ENCODE measurements around the gene CD34. TPM values are rescaled to one million over a fixed set of nuclear protein-coding genes. Genes with fewer than 3 reads are reported as not detected.

Gene CD34
- total RNA-seq, 1 donor from 2014 or later: not detected

GRCh38 chr1:207920444-207921021, 9.6 kb upstream of the CD34 start:
- H3K27ac Mint-ChIP-seq: no peak overlapping the region
- no peaks in the 10 kb centered on the region for H3K36me3 Mint-ChIP-seq (ENCODE audit: low read depth)
- intact Hi-C loops (cut with micrococcal nuclease): no loop called here

DNA sequence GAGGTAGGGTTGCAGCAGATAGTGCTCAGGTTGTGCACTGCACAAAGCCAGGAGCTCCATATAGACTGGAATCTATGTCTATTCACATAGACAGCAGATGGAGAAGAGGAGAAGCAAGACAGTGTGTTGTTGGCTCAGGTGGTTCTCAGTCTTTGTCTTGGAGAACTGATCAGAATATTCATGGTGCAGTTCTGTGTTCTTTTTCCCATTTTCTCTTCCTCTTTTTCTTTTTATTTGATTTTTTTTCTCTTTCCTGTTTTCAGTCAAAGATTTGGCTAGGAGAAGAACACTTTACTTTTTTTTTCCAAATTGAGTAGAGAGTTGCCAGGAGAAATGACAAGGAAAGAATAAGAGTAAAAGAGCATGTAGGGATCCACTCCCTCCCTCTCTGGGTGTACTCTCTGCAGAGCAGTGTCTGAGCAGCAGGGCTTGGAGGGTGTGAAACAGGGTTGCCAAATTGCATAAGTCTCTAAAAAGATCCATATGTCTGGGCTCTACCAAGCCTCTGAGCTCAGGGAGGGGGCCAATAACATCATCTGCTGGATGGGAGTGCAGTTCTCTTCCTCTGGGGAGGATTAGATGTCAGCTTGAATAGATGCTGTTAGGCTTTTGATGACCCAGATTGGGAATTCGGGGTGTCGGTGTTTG, 8.7 kb upstream of the CD34 start:
- no peaks in the 10 kb centered on the region for H3K36me3 Mint-ChIP-seq (ENCODE audit: low read depth)
- H3K4me3 Mint-ChIP-seq: no peak overlapping the region
- H3K4me1 Mint-ChIP-seq: no peaks in the 10 kb centered on the region
- DNase-seq: peak; percentile 24
- intact Hi-C loops (cut with micrococcal nuclease): no loop called here
- peaks cover 49% of the 10 kb centered on the region for H3K27me3 Mint-ChIP-seq
- no peaks in the 10 kb centered on the region for H3K9me3 Mint-ChIP-seq
- H3K27ac Mint-ChIP-seq: no peak overlapping the region

More at GRCh38 chr1:207920444-207921021, 9.6 kb upstream of the CD34 start:
- peaks cover 50% of the 10 kb centered on the region for H3K27me3 Mint-ChIP-seq
- no peaks in the 10 kb centered on the region for H3K4me1 Mint-ChIP-seq
- no peaks in the 10 kb centered on the region for H3K9me3 Mint-ChIP-seq
- H3K4me3 Mint-ChIP-seq: no peak overlapping the region
- peak; percentile 27 for DNase-seq

DNA sequence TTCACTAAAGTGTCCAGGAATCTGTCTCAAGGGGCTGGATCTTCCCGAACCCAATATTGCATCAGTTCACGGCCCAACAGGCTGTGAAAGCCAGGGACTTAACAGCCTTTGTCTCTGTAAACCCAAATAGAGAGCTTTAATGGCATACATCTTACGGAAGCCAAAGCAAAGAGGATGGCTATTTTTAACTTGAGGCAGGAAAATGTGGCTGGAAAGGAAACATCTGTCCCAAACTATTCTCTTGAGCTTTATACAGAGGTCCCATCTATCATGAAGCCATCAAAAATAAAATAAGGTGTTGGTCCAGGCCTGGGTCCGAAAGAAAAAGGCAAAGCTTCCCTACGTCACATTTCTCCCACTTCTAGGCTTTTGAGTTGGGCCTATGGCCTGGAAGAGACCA, 7.7 kb upstream of the CD34 start:
- H3K9me3 Mint-ChIP-seq: no peaks in the 10 kb centered on the region
- H3K4me1 Mint-ChIP-seq: no peaks in the 10 kb centered on the region
- peak; percentile 16 for DNase-seq
- H3K27me3 Mint-ChIP-seq: peaks cover 54% of the 10 kb centered on the region
- no peak overlapping the region for H3K4me3 Mint-ChIP-seq
- no peak overlapping the region for H3K27ac Mint-ChIP-seq
- intact Hi-C loops (cut with micrococcal nuclease): no loop called here
- H3K36me3 Mint-ChIP-seq (ENCODE audit: low read depth): no peaks in the 10 kb centered on the region

DNA sequence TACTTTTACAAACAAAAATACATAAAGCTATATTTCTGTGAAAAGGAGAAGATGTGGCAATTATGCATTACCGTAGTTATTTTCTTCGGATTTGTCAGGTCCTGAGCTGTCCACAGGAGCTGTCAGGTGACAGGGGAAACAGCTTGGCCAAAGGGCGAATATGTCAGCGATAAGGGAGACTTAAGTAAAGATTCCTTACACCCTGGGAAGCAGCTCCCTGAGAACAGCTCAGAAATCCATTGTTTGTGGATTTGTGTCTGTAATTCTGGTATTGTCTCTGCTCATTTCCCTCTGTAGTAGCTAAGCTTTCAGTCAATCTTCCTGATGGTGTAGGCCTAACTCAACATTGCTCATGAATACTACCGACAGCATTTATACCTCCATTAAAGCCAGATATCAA, 7.1 kb upstream of the CD34 start:
- no peaks in the 10 kb centered on the region for H3K36me3 Mint-ChIP-seq (ENCODE audit: low read depth)
- no peaks in the 10 kb centered on the region for H3K9me3 Mint-ChIP-seq
- H3K27ac Mint-ChIP-seq: no peak overlapping the region
- H3K4me3 Mint-ChIP-seq: no peak overlapping the region
- peaks cover 55% of the 10 kb centered on the region for H3K27me3 Mint-ChIP-seq
- intact Hi-C loops (cut with micrococcal nuclease): no loop called here
- peak; percentile 26 for DNase-seq
- H3K4me1 Mint-ChIP-seq: no peaks in the 10 kb centered on the region

DNA sequence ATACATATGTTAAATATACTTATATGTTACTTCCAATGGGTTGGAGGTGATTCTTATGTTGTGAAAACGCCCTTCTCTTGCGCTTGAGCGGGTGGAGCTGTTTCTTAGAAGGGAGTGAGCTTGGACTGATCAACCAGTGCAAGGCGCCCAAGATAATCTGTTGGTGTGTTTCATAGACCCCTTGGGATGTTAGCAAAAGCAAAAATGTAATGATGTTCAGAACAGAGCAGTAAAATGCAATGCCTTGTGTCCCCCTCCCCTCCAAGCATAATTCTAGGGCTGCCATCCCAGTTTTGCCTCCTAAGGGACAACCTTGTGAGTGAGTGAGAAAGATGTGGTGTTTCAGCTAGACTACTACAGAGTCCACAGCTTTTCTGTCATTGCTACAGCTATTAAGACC, 6.2 kb upstream of the CD34 start:
- H3K9me3 Mint-ChIP-seq: no peaks in the 10 kb centered on the region
- no peaks in the 10 kb centered on the region for H3K36me3 Mint-ChIP-seq (ENCODE audit: low read depth)

DNA sequence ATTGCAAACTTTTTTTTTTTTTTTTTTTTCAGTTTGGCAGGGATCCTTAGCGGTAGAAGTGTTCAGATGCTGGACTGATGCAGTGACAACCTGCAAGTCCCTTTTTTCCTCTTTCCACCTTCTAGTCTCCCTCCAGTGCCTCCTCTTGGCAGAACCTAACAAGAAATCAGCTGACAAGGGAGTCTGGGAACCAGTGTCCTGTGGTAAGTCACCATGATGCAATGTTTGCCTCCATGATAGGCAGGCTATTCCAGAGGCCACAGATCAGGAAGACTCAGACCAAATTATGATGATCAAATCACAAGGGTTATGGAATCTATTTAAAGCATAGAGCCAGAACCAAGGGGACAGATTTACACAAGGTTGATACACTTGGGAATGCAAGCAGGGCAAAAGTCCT, 3.0 kb upstream of the CD34 start:
- intact Hi-C loops (cut with micrococcal nuclease): no loop called here
- no peak overlapping the region for H3K27ac Mint-ChIP-seq
- H3K4me3 Mint-ChIP-seq: no peak overlapping the region
- H3K36me3 Mint-ChIP-seq (ENCODE audit: low read depth): no peaks in the 10 kb centered on the region
- H3K4me1 Mint-ChIP-seq: peaks cover 12% of the 10 kb centered on the region
- DNase-seq: no peak
- H3K27me3 Mint-ChIP-seq: peaks cover 65% of the 10 kb centered on the region
- no peaks in the 10 kb centered on the region for H3K9me3 Mint-ChIP-seq

More for the DNA sequence above, 6.2 kb upstream of the CD34 start:
- H3K4me3 Mint-ChIP-seq: no peak overlapping the region
- intact Hi-C loops (cut with micrococcal nuclease): no loop called here
- peaks cover 58% of the 10 kb centered on the region for H3K27me3 Mint-ChIP-seq
- no peak overlapping the region for H3K27ac Mint-ChIP-seq
- H3K4me1 Mint-ChIP-seq: no peaks in the 10 kb centered on the region
- DNase-seq: peak; percentile 22

DNA sequence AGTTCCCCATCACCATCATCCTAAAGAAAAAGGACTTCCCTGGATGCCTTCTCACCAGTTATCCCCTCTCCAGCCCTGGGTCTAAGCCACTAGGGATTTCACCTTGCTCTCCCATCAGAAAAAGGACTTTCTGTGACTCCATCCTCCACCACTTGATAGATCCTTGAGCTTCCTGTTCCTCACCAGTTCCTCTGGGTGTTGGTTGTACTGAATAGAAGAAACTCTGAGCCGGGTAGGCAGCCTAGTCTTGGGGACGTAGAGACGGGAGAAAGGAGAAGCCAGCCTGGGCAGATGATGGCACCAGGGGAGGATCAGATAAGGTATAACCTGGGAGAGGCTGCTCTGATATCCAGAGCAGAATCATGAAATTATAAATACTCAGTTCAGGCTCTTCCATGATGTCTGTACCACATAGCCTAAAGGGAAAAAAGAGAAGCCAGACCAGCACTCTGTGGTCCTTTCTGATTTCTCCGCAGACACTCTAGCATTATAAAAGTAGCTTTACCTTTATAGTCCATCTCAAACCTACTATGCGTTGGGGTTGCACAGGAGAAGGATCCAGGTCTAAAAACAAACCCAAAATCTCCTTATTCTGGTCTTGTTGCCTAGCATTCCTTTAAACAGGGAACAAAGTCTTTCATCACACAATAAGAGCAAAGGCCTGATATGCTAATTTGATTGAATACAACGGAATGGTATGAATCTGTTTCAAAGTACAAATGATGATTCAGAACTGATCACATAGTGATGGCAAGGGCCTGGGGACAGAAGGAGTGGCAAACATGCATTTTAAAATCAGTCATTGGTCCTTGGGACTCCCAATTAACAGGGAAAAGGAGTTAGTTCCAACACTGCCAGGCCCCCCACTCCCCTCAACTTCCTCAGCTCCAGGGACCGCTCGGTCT, 1.2 kb upstream of the CD34 start:
- no peaks in the 10 kb centered on the region for H3K36me3 Mint-ChIP-seq (ENCODE audit: low read depth)
- H3K4me1 Mint-ChIP-seq: peaks cover 12% of the 10 kb centered on the region
- H3K9me3 Mint-ChIP-seq: no peaks in the 10 kb centered on the region
- H3K27ac Mint-ChIP-seq: no peak overlapping the region
- no peak for DNase-seq
- intact Hi-C loops (cut with micrococcal nuclease): no loop called here
- peak overlapping the region; percentile 13 for H3K4me3 Mint-ChIP-seq
- H3K27me3 Mint-ChIP-seq: peaks cover 69% of the 10 kb centered on the region

DNA sequence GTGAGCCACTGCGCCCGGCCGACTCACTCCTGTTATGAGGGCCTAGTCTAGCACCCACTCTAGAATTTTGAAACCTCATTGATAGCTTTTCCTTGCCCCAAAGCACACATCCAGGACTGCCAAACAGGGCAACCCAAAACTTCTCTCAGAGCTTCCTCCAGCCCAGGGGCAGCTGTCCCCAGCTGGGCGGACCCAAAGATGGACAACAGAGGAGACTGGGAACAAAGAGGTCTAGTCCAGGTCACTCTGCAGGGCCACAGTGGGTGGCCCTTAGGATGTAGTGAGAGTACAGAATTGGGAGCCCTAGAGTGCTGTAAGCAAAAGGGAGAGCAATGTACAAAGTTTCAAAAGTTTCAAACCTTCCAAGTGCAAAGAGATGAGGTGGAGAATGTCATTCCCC, 1.2 kb downstream of the CD34 start:
- no peaks in the 10 kb centered on the region for H3K36me3 Mint-ChIP-seq (ENCODE audit: low read depth)
- H3K9me3 Mint-ChIP-seq: no peaks in the 10 kb centered on the region
- intact Hi-C loops (cut with micrococcal nuclease): no loop called here
- H3K27me3 Mint-ChIP-seq: peaks cover 64% of the 10 kb centered on the region
- H3K4me1 Mint-ChIP-seq: peaks cover 13% of the 10 kb centered on the region
- no peak for DNase-seq
- no peak overlapping the region for H3K27ac Mint-ChIP-seq
- H3K4me3 Mint-ChIP-seq: peak overlapping the region; percentile 41

DNA sequence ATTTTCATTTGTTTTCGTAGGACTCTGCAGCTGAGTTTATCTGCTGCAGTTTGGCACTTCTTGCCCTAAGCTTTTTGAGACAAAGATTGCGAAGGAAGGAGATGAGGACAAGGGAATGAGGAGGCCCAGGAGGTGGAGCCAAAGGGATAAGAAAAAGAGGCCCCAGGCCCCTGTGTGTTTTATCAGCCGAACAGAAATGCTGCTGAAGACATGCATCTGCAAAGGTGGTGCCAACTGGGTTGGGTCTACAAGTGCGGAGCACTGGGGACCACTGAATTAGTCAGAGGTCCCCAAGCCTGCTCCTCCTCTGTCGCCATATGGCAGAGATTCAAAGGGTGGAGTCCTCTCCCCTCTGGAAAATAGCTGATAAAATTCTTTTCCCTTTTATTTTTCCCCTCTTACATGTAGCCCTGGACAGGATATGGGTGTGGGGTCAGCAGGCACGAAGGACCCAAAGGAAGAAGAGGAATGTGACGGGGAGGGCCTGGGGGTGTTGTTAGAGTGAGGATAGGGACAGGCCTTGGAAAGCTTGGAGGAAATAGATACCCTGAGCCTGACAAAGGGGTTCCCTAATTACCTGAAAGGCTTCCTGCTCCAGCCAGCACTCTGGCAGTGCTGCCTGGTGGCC, 2.7 kb downstream of the CD34 start:
- intact Hi-C loops (cut with micrococcal nuclease): no loop called here
- Mint-ChIP-seq H3K27ac (no peak overlapping the region), H3K9me3 (no peaks in the 10 kb centered on the region), H3K4me3 (no peak overlapping the region), H3K27me3 (peaks cover 53% of the 10 kb centered on the region), H3K36me3 (ENCODE audit: low read depth) (no peaks in the 10 kb centered on the region), H3K4me1 (peaks cover 23% of the 10 kb centered on the region)
- DNase-seq: no peak

DNA sequence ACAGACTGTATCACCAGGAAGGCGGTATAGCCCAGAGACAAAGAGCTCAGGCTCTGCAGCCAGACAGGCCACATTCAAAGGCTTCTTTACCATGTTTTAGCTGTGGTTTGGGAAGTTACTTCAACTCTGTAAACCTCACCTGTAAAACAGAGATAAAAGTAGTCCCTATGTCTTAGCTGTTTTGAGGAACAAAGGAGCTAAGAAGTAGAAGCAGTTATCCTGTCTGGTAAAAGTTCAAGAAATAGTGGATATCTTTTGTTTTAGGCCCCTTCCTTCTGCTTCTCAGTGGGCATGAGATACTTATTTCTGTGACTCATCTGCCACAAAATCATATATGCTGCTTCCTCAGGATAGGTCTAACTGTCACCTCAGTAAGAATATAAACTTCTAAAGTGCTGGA, 6.5 kb downstream of the CD34 start:
- H3K4me3 Mint-ChIP-seq: no peak overlapping the region
- no peaks in the 10 kb centered on the region for H3K36me3 Mint-ChIP-seq (ENCODE audit: low read depth)
- peaks cover 17% of the 10 kb centered on the region for H3K27me3 Mint-ChIP-seq
- no peaks in the 10 kb centered on the region for H3K9me3 Mint-ChIP-seq
- no peak for DNase-seq
- H3K27ac Mint-ChIP-seq: no peak overlapping the region
- intact Hi-C loops (cut with micrococcal nuclease): no loop called here
- peaks cover 19% of the 10 kb centered on the region for H3K4me1 Mint-ChIP-seq

- H3K27me3 Mint-ChIP-seq: peaks cover 11% of the 10 kb centered on the region
- peaks cover 19% of the 10 kb centered on the region for H3K4me1 Mint-ChIP-seq
- H3K9me3 Mint-ChIP-seq: no peaks in the 10 kb centered on the region
- H3K4me3 Mint-ChIP-seq: no peak overlapping the region
- DNase-seq: no peak
- no peaks in the 10 kb centered on the region for H3K36me3 Mint-ChIP-seq (ENCODE audit: low read depth)
- no peak overlapping the region for H3K27ac Mint-ChIP-seq
- intact Hi-C loops (cut with micrococcal nuclease): no loop called here
Observed at GRCh38 chr1:207903767-207904166, 7.2 kb downstream of the CD34 start.

- no peak for DNase-seq
- H3K36me3 Mint-ChIP-seq (ENCODE audit: low read depth): no peaks in the 10 kb centered on the region
- H3K4me3 Mint-ChIP-seq: no peak overlapping the region
- intact Hi-C loops (cut with micrococcal nuclease): no loop called here
- H3K4me1 Mint-ChIP-seq: peaks cover 19% of the 10 kb centered on the region
- H3K27me3 Mint-ChIP-seq: peaks cover 7% of the 10 kb centered on the region
- H3K9me3 Mint-ChIP-seq: no peaks in the 10 kb centered on the region
- no peak overlapping the region for H3K27ac Mint-ChIP-seq
Observed at GRCh38 chr1:207903053-207903452, 7.9 kb downstream of the CD34 start.

DNA sequence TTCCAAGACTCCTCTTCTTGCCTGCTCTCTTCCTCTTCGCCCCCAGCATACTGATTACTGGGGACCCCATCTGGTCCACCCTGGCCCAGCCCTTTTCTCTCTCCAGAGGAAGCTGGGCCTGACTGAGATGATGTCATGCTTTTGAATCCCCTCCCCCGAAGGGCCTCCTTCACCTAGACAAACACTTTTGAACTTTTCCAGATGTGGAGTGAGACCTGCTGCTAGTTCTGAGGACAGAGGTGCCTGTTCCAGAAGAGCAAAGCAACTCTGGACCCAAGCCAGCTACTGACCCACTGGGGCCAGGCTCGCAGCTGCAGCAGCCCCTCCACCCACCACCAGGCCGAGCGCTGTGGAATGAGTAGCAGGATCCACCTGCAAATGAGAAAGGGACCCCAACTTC, 8.4 kb downstream of the CD34 start:
- peaks cover 4% of the 10 kb centered on the region for H3K27me3 Mint-ChIP-seq
- no peak for DNase-seq
- no peaks in the 10 kb centered on the region for H3K36me3 Mint-ChIP-seq (ENCODE audit: low read depth)
- H3K4me1 Mint-ChIP-seq: peaks cover 19% of the 10 kb centered on the region
- no peak overlapping the region for H3K4me3 Mint-ChIP-seq
- H3K27ac Mint-ChIP-seq: no peak overlapping the region
- intact Hi-C loops (cut with micrococcal nuclease): no loop called here
- H3K9me3 Mint-ChIP-seq: no peaks in the 10 kb centered on the region

All from activated CD4-positive, alpha-beta T cell treated with anti-CD3 and anti-CD28 coated beads, Interleukin-2, amount 10 ng/mL, durations not matched to agents 24 days and 14 days (primary cell).